Fibroblast of lung (primary cell): ENCODE results near the gene TSPAN1. TPM values are rescaled to one million over a fixed set of nuclear protein-coding genes. Genes with fewer than 3 reads are reported as not detected.

ENCODE experiments used
- DNase-seq, 2 donors: peaks; one replicate each; pipeline versions ENCODE4 v3.0.0 to v3.0.0-alpha.2; 2010; ENCODE audit warnings: low read depth in 2 of 2
- H2AFZ ChIP-seq: 2 replicates; pipeline ENCODE4 v1.5.1; 2012; ENCODE audit warnings: low read length, control low read depth, inconsistent platforms
- H3K27ac ChIP-seq: 2 replicates; pipeline ENCODE4 v1.5.1; 2011; ENCODE audit warnings: low read length, control low read depth; ENCODE audit not compliant: insufficient read depth
- H3K27me3 ChIP-seq: 2 replicates; pipeline ENCODE4 v1.5.1; 2011; ENCODE audit warnings: mild to moderate bottlenecking, low read length; ENCODE audit not compliant: control insufficient read depth, insufficient read depth
- H3K36me3 ChIP-seq: 2 replicates; pipeline ENCODE4 v1.5.1; 2011; ENCODE audit warnings: low read length; ENCODE audit not compliant: control insufficient read depth, insufficient read depth
- H3K4me1 ChIP-seq: 2 replicates; pipeline ENCODE4 v1.5.1; 2011; ENCODE audit warnings: low read length; ENCODE audit not compliant: control insufficient read depth, insufficient read depth; ENCODE audit errors: extremely low read depth
- H3K4me2 ChIP-seq: 2 replicates; pipeline ENCODE4 v1.5.1; 2011; ENCODE audit warnings: low read length, control low read depth; ENCODE audit not compliant: insufficient read depth; ENCODE audit errors: extremely low read depth
- H3K4me3 ChIP-seq, 4 experiments: fragments of 200-600 bp in 1 of 4; sonication (generic) in 1 of 4; replicated peaks in 1 of 4; 2 replicates each; pipeline ENCODE4 v1.5.1; 2011 to 2016; ENCODE audit warnings: low read length in 4 of 4, low read depth in 3 of 4, mild to moderate bottlenecking in 3 of 4, control low read depth in 2 of 4, inconsistent platforms in 1 of 4, mixed read lengths in 1 of 4; ENCODE audit not compliant: insufficient read depth in 1 of 4; ENCODE audit errors: control extremely low read depth in 1 of 4
- H3K79me2 ChIP-seq: 2 replicates; pipeline ENCODE4 v1.5.1; 2012; ENCODE audit warnings: mild to moderate bottlenecking, low read length, inconsistent platforms; ENCODE audit not compliant: control insufficient read depth, insufficient read depth
- H3K9ac ChIP-seq: 2 replicates; pipeline ENCODE4 v1.5.1; 2011; ENCODE audit warnings: mild to moderate bottlenecking, low read length, control low read depth; ENCODE audit not compliant: insufficient read depth
- H3K9me3 ChIP-seq: 2 replicates; pipeline ENCODE4 v1.5.1; 2012; ENCODE audit warnings: low read depth, low read length; ENCODE audit not compliant: control insufficient read depth, insufficient read depth
- H4K20me1 ChIP-seq: 2 replicates; pipeline ENCODE4 v1.5.1; 2011; ENCODE audit warnings: low read length; ENCODE audit not compliant: control insufficient read depth, insufficient read depth; ENCODE audit errors: extremely low read depth
- CTCF ChIP-seq, 2 donors: IDR thresholded peaks in 1 of 2; conservative IDR thresholded peaks in 1 of 2; 1 replicate in 1 of 2; 2 replicates in 1 of 2; pipeline ENCODE4 v1.5.1; 2011 to 2012; ENCODE audit warnings: low read length in 2 of 2, control low read depth in 1 of 2, inconsistent platforms in 1 of 2, low read depth in 1 of 2, mild to moderate bottlenecking in 1 of 2
- EZH2 ChIP-seq: IDR thresholded peaks from 2 replicates; pipeline ENCODE4 v1.5.1; 2012; ENCODE audit warnings: low read length, control low read depth, mild to moderate bottlenecking; ENCODE audit errors: missing control alignments
- polyA plus RNA-seq, 2 donors: library from polyadenylated mRNA; depleted of rRNA in 1 of 2; stranded (reverse) in 1 of 2; unstranded in 1 of 2; fragments of >200 nt; gene quantifications; 2 replicates each; pipeline ENCODE4 v1.2.1, GENCODE V29; 2011 to 2012; ENCODE audit warnings: missing spikeins in 1 of 2
- total RNA-seq: library from RNA; depleted of rRNA; stranded (reverse); fragments of >200 nt; gene quantifications from 2 replicates; pipeline ENCODE4 v1.2.1, GENCODE V29; 2014

TSPAN1 gene
- total and polyA plus RNA-seq, 2 donors (not counting 1 experiment from before 2014, with no cell fraction given): 0.17 to 0.94 TPM

GRCh38 chr1:46130606-46131005, 44.3 kb upstream of the TSPAN1 start:
- no peak overlapping the region for H3K27ac ChIP-seq
- no peaks in the 10 kb centered on the region for H4K20me1 ChIP-seq
- H3K9me3 ChIP-seq: no peaks in the 10 kb centered on the region
- H3K4me3 ChIP-seq: peak overlapping the region; percentile 64 to 91 (median 70)
- H3K4me1 ChIP-seq: peaks cover 10% of the 10 kb centered on the region
- peak overlapping the region; percentile 91 for H3K4me2 ChIP-seq
- no peaks in the 10 kb centered on the region for H3K36me3 ChIP-seq
- no peak for TF ChIP-seq EZH2
- TF ChIP-seq CTCF (conservative IDR thresholded peaks at IDR 0.05 in 1 of 2, IDR thresholded peaks at IDR 0.05 in 1 of 2; ENCODE audit: low read depth in 1 of 2, low read length in 2 of 2): no peak
- no peaks in the 10 kb centered on the region for H3K27me3 ChIP-seq
- H2AFZ ChIP-seq: peak overlapping the region; percentile 30
- H3K9ac ChIP-seq: no peak overlapping the region
- peak in 1 of 2 donors; percentile 22 for DNase-seq
- H3K79me2 ChIP-seq: no peaks in the 10 kb centered on the region

- Histone ChIP-seq H4K20me1 (no peaks in the 10 kb centered on the region), H3K27me3 (no peaks in the 10 kb centered on the region), H3K9me3 (no peaks in the 10 kb centered on the region), H3K79me2 (no peaks in the 10 kb centered on the region), H3K36me3 (no peaks in the 10 kb centered on the region), H3K4me1 (peaks cover 10% of the 10 kb centered on the region), H3K4me3 (peak overlapping the region; percentile 64 to 91 (median 70)), H2AFZ (peak overlapping the region; percentile 29), H3K9ac (peak overlapping the region; percentile 3), H3K27ac (no peak overlapping the region), H3K4me2 (peak overlapping the region; percentile 91)
- TF ChIP-seq EZH2 (no peak), CTCF (conservative IDR thresholded peaks at IDR 0.05 in 1 of 2, IDR thresholded peaks at IDR 0.05 in 1 of 2; ENCODE audit: low read depth in 1 of 2, low read length in 2 of 2) (no peak)
- peak in 1 of 2 donors; percentile 47 for DNase-seq
These were observed 43.8 kb upstream of the TSPAN1 start for GRCh38 chr1:46131093-46131492.

- Histone ChIP-seq H3K9me3 (no peaks in the 10 kb centered on the region), H4K20me1 (no peaks in the 10 kb centered on the region), H3K4me2 (peak overlapping the region; percentile 84), H3K36me3 (no peaks in the 10 kb centered on the region), H2AFZ (peak overlapping the region; percentile 45), H3K4me3 (peak overlapping the region; percentile 64 to 91 (median 73)), H3K79me2 (no peaks in the 10 kb centered on the region), H3K9ac (peak overlapping the region; percentile 82), H3K27me3 (no peaks in the 10 kb centered on the region), H3K27ac (peak overlapping the region; percentile 96), H3K4me1 (peaks cover 10% of the 10 kb centered on the region)
- peak; percentile 37 to 42 for DNase-seq
- TF ChIP-seq EZH2: no peak
- no peak for TF ChIP-seq CTCF (conservative IDR thresholded peaks at IDR 0.05 in 1 of 2, IDR thresholded peaks at IDR 0.05 in 1 of 2; ENCODE audit: low read depth in 1 of 2, low read length in 2 of 2)
These were observed 43.0 kb upstream of the TSPAN1 start for GRCh38 chr1:46131712-46132528.
